ENCODE measurements around the gene PFDN1.
A peak's percentile ranks its signal among the peaks of the same experiment; 100 is the strongest.
"Not testable (repeated sequence)": the region's sequence is repeated elsewhere in the genome, so short reads cannot be mapped to it uniquely, and the experiment has no call there.

PFDN1 gene

DNA sequence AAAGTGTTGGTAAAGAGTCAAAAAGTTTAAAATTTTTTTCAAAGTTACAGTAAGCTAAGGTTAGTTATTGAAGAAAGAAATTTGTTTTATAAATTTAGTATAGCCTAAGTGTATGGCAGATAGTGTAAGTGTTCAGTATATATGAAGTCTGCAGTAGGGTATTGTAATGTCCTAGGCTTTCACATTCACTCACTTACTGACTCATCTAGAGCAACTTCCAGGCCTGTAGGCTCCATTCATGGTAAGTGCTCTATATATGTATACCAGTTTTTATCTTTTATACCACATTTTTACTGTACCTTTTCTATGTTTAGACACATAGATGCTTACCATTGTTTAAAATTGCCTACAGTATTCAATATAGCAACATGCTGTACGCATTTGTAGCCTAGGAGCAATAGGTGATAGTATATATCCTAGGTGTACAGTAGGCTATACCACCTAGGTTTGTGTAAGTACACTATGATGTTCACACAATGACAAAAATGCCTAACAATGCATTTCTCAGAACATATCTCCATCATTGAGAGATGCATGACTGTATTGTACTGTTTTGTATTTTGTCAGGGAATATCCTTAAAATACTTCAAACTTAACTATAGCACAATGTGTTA, 89.4 kb downstream of the PFDN1 start:
- DNase-seq (ENCODE audit: low read depth) = peak; percentile 15

DNA sequence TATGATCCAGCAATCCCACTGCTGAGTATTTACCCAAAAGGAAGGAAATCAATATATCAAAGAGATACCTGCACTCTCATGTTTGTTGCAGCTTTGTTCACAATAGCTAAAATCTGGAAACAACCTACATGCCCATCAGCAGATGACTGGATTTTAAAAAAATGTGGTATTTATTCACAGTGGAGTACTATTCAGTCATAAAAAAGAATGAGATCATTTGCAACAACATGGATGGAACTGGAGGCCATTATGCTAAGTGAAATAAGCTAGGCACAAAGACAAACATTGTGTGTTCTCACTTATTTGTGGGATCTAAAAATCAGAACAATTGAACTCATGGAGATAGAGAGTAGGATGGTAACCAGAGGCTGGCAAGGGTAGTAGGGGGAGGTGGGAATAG, 94.8 kb downstream of the PFDN1 start:
- DNase-seq (ENCODE audit: low read depth) = no peak

DNA sequence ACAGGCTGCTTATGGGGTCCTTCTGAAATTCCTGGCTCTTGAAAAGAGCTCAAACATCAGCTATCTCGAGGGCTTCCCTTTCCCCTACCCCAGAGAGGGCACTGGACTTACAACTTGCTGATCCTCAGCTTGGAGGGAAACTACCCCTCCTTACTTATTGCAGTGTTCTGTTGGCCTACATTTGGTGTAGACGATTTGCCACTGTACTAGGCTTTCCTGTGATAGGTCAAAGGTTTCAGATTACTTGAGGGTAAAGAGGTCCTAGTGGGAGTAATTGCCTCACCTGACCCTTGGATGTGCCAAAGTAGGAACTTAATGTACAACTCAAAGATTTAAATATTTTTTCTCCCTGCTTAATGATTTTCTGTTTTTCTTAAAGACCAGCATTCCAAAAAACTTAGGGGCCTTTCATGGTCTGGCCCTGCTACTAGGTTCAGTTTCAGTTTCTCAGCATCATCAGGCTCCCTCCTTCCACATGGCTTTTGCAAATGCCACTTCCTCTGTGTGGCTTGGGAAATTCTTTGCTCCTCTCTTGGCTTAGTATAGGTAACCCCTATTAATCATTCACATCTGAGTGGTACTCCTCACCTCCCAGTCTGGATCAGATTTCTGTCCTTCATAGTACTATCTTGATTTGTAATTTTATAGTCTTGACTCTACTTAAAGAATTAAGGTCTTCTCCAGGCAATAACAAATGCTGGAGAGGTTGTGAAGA, 95.5 kb downstream of the PFDN1 start:
- DNase-seq (ENCODE audit: low read depth) = peak; percentile 6

DNA sequence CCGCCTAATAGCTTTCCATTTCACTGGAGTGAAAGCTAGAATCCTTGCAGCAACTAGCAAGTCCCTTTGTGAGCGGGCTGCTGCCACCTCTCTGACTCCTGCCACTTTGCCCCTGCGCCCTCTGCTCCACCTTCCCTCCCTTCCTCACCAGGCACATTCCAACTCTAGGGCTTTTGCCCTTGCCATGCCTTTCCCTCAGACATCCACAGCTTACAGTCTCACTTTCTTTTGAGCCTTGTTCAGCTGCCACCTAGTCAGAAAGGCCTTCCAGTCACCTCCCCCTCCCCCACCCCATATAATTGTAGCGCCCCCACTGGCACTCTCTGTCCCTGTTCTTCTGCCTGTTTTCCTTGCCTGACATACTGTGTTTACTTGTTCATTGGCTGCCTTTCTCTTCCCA, 96.9 kb downstream of the PFDN1 start:
- DNase-seq (ENCODE audit: low read depth) = no peak

DNA sequence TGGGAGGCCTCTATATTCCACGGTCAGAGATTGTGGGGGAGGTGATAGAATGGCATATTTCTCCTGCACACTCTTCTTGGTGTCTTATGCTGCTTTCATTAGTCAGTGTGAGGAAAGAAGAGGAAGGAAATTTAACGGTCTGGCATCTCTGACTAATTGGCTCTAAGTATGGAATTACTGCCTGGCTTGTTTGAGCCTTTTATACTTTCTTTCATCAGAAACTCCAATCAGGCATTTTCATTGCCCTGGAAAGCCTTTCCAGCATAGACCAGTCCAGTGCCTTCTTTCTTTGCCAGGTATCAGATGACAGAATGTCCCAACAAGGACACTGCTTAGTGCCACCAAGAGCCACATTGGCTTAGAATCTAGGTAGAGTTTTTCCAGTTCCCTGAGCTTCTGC, 97.7 kb downstream of the PFDN1 start:
- peak; percentile 47 for DNase-seq (ENCODE audit: low read depth)

DNA sequence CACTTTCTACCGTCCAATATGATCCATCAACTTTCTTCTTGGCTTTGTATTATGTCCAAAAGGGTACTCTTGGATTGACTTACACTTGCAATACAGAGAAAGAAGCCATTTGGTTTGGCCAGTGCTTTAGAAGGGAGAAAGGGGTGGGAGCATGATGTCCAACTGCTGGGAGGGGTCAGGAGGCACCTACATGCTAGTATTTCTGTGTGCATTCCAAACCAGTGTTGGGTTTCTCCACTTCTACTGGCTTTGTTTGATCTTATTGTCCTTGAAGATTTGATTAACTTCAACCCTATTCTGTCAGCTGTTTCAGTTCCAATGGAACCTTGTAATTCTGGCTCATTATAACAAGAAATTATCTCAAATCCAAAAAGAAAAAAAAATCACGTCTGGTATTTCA, 100.3 kb downstream of the PFDN1 start:
- DNase-seq (ENCODE audit: low read depth) = no peak

DNA sequence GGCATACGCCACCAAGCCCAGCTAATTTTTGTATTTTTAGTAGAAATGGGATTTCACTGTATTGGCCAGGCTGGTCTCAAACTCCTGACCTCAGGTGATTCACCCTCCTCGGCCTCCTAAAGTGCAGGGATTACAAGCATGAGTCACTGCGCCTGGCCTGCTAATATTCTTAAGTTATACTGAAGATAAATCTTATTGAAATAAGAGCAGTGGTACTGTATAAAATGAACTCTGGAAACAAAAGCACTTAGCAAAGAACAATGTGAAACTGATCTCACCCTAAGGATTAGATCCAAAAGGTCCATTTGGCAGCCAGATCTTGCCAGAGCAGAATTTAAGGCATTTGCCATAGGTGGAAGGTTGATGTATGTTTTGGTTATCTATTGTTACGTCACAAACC, 100.8 kb downstream of the PFDN1 start:
- DNase-seq (ENCODE audit: low read depth) = peak; percentile 80

DNA sequence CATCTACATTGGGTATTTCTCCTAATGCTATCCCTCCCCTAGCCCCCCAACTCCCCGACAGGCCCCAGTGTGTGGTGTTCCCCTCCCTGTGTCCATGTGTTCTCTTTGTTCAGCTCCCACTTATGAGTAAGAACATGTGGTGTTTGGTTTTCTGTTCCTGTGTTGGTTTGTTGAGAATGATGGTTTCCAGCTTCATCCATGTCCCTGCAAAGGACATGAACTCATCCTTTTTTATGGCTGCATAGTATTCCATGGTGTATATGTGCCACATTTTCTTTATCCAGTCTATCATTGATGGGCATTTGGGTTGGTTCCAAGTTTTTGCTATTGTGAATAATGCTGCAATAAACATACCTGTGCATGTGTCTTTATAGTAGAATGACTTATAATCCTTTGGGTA, 104.0 kb downstream of the PFDN1 start:
- DNase-seq (ENCODE audit: low read depth) = not testable (repeated sequence)

DNA sequence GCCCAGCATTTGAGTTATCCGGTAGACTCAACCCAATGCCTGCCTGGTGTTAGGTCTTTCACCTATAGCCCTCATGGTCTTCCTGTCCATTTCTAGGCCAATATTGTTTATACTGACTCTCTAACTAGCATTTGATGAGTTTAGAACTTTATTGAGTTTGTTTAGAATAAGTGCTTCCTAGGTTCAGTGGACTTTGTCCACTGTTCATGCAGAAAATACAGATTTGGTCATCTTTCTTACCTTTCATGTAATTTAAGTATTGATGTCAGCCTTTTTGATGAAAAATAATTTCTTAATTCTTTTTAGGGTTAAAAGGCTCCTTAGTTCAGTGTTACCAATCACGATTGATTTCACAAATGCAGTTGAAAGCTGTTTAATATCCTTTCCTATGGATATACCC, 105.9 kb downstream of the PFDN1 start:
- DNase-seq (ENCODE audit: low read depth) = no peak

DNA sequence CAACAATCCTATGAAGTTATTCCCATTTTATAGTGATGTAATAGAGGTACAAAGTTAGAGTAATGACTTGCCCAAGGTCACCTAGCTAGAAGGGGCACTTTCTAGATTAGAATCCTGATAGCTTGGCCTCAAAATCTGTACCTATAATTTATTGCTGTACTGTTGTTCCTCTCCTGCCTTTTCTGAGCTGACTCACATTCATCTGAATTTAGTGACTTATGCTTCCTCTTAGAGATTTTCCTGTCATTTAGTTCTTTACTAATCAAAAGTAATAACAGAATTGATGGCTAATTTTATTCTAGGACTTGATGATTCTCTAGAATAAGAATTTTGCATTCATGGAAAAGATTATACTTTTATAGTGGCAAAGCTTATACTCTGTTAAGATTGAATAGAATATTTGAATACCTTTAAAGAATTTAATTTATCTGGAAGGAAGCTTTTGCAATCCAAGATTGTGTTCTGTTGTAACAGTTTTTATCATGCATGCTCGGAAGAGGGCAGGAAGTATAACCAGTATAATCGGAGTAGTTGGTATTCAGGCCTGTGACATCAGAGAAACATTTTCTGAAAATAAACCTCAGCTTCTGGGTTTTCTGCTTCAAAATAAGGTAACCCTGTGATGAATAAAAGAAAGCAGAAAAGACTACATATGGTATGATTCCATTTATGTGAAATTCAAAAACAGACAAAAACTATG, 106.6 kb downstream of the PFDN1 start:
- DNase-seq (ENCODE audit: low read depth) = no peak

Measured in ELR (cell line).